Peyer's patch (tissue), 4 donors: ENCODE results near the gene NCAPD3. TPM values are rescaled to one million over a fixed set of nuclear protein-coding genes. Genes with fewer than 3 reads are reported as not detected.

Source experiments
- DNase-seq, 3 donors: peaks; one replicate each; pipeline ENCODE4 v3.0.0-alpha.2; 2017 to 2019
- H3K27ac ChIP-seq, 4 donors: fragments of 200-600 bp; sonication (generic); one replicate each; pipeline ENCODE4 v1.5.1; 2016 to 2019
- H3K27me3 ChIP-seq, 2 donors: fragments of 200-600 bp; sonication (generic); one replicate each; pipeline ENCODE4 v1.5.1; 2019
- H3K36me3 ChIP-seq, 3 donors: fragments of 200-600 bp; sonication (generic); one replicate each; pipeline ENCODE4 v1.5.1; 2016 to 2019
- H3K4me1 ChIP-seq, 4 donors: fragments of 200-600 bp; sonication (generic); one replicate each; pipeline ENCODE4 v1.5.1; 2016 to 2019
- H3K4me3 ChIP-seq, 4 donors: fragments of 200-600 bp; sonication (generic); 1 replicate in 3 of 4; 2 replicates in 1 of 4; pipeline ENCODE4 v1.5.1; 2016 to 2019; ENCODE audit warnings: mild to moderate bottlenecking in 1 of 4
- H3K9me3 ChIP-seq, 4 donors: fragments of 200-600 bp; sonication (generic); one replicate each; pipeline ENCODE4 v1.5.1; 2016 to 2019; ENCODE audit warnings: mild to moderate bottlenecking in 1 of 4
- CTCF ChIP-seq, 6 experiments: fragments of 450-650 bp in 4 of 6; fragments of 200-600 bp in 2 of 6; sonication (generic) in 1 of 6; IDR thresholded peaks; one replicate each; pipeline ENCODE4 v1.5.1; 2017 to 2019; ENCODE audit warnings: antibody characterized with exemption in 6 of 6, mild to moderate bottlenecking in 3 of 6, moderate library complexity in 1 of 6
- POLR2A ChIP-seq, 2 donors: fragments of 450-650 bp; IDR thresholded peaks; one replicate each; pipeline ENCODE4 v1.5.1; 2017; ENCODE audit warnings: antibody characterized with exemption in 2 of 2, mild to moderate bottlenecking in 2 of 2, moderate library complexity in 2 of 2
- total RNA-seq, 4 donors: library from RNA; depleted of rRNA; stranded (reverse); fragments of >200 nt; gene quantifications; one replicate each; pipeline ENCODE4 v1.1.0, GENCODE V29; 2016

Gene NCAPD3
- total RNA-seq, 4 donors from 2014 or later: 12.5 to 30.5 (median 13.9) TPM

- no peak for DNase-seq
- Histone ChIP-seq H3K4me3 (no peak overlapping the region), H3K9me3 (no peaks in the 10 kb centered on the region), H3K27me3 (no peaks in the 10 kb centered on the region), H3K4me1 (no peaks in the 10 kb centered on the region), H3K36me3 (no peaks in the 10 kb centered on the region), H3K27ac (no peak overlapping the region)
- no peak for TF ChIP-seq POLR2A (IDR thresholded peaks at IDR 0.05)
- no peak for TF ChIP-seq CTCF (IDR thresholded peaks at IDR 0.05)
Measured at GRCh38 chr11:134143801-134144200, 80.0 kb downstream of the NCAPD3 start.

DNA sequence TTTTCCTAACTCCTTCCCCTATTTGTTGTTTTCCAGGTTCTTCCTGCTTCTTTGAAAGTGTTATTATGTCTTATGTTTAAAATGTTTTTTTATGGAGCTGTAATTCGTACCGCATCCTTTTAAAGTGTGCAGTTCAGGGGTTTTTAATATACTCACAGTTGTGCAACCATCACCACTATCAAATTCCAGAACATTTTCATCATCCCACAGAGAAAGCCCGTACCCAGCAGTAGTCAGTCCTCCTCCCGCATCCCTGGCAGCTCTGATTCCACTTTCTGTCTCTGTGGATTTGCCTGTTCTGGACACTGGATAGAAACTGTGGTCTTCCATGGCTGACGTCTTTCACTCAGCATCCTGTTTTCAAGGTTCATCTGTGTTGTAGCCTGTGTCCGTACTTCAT lies 81.2 kb downstream of the NCAPD3 start:
- no peaks in the 10 kb centered on the region for H3K36me3 ChIP-seq
- no peak overlapping the region for H3K4me3 ChIP-seq
- H3K27me3 ChIP-seq: no peaks in the 10 kb centered on the region
- H3K27ac ChIP-seq: no peak overlapping the region
- no peaks in the 10 kb centered on the region for H3K9me3 ChIP-seq
- TF ChIP-seq POLR2A (IDR thresholded peaks at IDR 0.05) (no peak), CTCF (IDR thresholded peaks at IDR 0.05) (no peak)
- no peak for DNase-seq
- no peaks in the 10 kb centered on the region for H3K4me1 ChIP-seq

DNA sequence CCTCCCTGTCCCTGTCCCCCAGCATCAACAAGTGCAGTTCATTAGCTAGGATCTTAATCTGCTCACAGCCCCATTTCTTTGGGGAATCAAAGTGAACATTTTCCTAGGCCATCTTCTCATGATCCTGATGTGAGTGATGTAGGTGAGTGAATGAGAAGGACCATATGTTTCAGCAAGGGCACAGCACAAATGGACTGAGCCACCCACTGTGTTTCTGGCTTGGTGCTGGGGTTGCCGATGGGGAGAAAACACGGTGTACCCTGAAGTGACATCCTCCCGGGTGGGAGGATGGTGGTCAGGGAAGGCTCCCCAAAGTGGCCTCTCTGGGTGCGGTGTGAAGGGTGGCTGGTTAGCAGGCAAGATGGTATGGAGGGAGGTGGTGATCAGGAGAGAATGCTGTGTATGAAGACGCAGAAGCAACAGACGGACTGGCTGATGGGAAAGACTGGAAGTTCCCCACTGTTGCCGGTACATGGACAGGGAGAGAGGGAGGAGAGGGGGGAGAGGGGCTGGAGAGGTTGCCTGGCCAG lies 82.7 kb downstream of the NCAPD3 start:
- H3K36me3 ChIP-seq: no peaks in the 10 kb centered on the region
- H3K9me3 ChIP-seq: no peaks in the 10 kb centered on the region

DNA sequence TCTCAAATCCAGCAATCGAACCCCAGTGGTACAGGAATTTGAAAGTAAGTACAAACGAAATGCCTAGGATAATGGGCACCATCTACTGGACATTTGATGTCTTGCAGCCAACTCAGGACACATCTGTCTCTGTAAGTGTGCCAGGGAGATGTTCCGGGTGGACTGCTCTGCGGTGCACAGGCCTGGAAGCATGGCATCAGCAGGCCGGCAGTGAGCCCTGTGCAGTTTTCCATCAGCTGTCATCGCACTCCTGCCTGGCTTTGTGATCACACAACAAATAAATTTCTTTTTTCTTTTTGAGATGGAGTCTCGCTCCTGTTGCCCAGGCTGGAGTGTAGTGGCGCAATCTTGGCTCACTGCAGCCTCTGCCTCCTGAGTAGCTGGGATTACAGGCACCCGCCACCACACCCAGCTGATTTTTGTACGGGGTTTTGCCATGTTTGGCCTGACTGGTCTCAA lies 83.9 kb downstream of the NCAPD3 start:
- Histone ChIP-seq H3K4me3 (no peak overlapping the region), H3K9me3 (no peaks in the 10 kb centered on the region), H3K27ac (peak overlapping the region in 1 of 4 donors; percentile 18), H3K27me3 (no peaks in the 10 kb centered on the region), H3K4me1 (no peaks in the 10 kb centered on the region), H3K36me3 (no peaks in the 10 kb centered on the region)
- TF ChIP-seq POLR2A (IDR thresholded peaks at IDR 0.05) (no peak), CTCF (IDR thresholded peaks at IDR 0.05) (peak; percentile 45 to 86 (median 78))
- peak in 2 of 3 donors; percentile 40 to 77 for DNase-seq

More for the DNA sequence above, 82.7 kb downstream of the NCAPD3 start:
- no peak for DNase-seq
- Histone ChIP-seq H3K4me1 (no peaks in the 10 kb centered on the region), H3K27ac (no peak overlapping the region), H3K27me3 (no peaks in the 10 kb centered on the region), H3K4me3 (no peak overlapping the region)
- TF ChIP-seq POLR2A (IDR thresholded peaks at IDR 0.05) (no peak), CTCF (IDR thresholded peaks at IDR 0.05) (no peak)

DNA sequence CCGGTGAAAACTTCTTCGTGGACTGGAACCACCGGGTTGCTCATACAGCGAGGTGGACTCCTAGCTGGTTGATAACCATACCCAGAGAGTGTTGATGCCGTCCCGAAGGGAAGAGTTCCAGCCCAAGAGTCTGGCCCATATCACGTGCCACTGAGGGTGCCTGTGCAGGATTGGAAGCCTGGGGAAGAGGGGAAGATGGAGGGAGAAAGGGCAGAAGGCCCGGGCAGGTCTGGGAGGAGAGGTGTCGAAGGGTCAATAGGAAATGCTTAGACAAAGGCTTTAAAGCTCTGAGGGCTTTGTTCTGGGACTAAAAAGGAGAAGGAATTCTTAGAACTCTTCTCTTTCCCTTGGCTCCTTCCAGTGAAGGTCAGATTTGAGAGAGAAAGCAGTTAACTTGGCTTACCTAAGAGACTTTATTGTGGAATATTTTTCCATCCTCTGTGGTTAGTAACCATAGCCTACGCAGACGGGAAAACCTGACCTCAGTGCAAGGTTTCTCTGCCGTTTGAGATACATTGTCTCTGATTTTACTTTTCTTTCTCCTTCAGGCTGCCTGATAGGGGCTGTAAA lies 84.4 kb downstream of the NCAPD3 start:
- DNase-seq: no peak
- Histone ChIP-seq H3K4me1 (no peaks in the 10 kb centered on the region), H3K27me3 (no peaks in the 10 kb centered on the region), H3K9me3 (no peaks in the 10 kb centered on the region), H3K27ac (peak overlapping the region in 1 of 4 donors; percentile 18), H3K4me3 (no peak overlapping the region), H3K36me3 (no peaks in the 10 kb centered on the region)
- TF ChIP-seq CTCF (IDR thresholded peaks at IDR 0.05) (no peak), POLR2A (IDR thresholded peaks at IDR 0.05) (no peak)
